ENCODE results near the gene MBD4. TPM values are rescaled to one million over a fixed set of nuclear protein-coding genes. Genes with fewer than 3 reads are reported as not detected.

MBD4 gene
- total RNA-seq, 1 experiment from 2014 or later = 40.1 TPM

DNA sequence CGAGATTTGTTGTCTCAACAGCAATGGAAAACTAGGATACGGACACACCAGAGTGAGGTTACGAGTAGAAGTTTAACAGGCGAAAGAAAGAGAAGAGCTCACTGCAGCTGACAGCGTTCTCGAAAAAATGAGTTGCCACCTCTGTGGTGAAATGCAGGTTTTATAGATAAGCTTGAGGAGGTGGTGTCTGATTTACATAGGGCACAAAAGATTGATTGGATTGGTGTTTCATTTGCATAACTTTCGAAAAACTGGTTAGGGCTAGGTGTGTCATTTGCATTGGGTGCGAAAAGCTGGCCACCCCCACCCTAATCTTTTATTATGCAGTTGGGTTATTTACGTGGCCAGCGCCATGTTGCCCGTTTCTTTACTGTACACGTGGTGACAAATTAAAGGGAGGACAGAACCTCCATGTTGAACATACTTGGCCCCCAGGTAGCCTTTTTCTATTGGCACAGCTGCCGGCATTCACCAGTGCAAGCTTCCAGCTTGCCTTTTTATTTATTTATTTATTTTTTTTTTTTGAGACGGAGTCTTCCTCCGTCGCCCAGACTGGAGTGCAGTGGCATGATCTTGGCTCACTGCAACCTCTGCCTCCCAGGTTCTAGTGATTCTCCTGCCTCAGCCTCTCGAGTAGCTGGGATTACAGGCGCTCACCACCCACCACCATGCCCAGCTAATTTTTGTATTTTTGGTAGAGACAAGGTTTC, 8.6 kb upstream of the MBD4 start:
- H3K79me2 ChIP-seq (ENCODE audit: insufficient read depth, low read length) = no peaks in the 10 kb centered on the region
- H3K18ac ChIP-seq (ENCODE audit: insufficient read length, low read depth, low read length) = peak overlapping the region; percentile 5
- no peaks in the 10 kb centered on the region for H3K23me2 ChIP-seq (ENCODE audit: insufficient read length, low read depth, low read length, poor library complexity, severe bottlenecking)
- peaks cover 35 to 38% of the 10 kb centered on the region in 2 experiments for H3K4me1 Mint-ChIP-seq
- H3K9me3 Mint-ChIP-seq = no peaks in the 10 kb centered on the region
- H2BK120ac ChIP-seq (ENCODE audit: low read depth, low read length, poor library complexity, severe bottlenecking) = no peak overlapping the region
- peak overlapping the region; percentile 3 to 11; a peak in 1 of 5 replicates for H3K4me3 Mint-ChIP-seq
- no peak overlapping the region for H2AFZ ChIP-seq (ENCODE audit: low read length)
- no peaks in the 10 kb centered on the region for H3K27me3 ChIP-seq (ENCODE audit: insufficient read depth, low read length)
- no peak overlapping the region for H3K9ac ChIP-seq (ENCODE audit: extremely low read depth, insufficient read length, low read length)
- H4K5ac ChIP-seq (ENCODE audit: insufficient read length, low read depth, low read length) = no peak overlapping the region
- DNase-seq = peak; percentile 41
- H2BK20ac ChIP-seq (ENCODE audit: low read depth, low read length, poor library complexity, severe bottlenecking) = no peak overlapping the region
- H3T11ph ChIP-seq (ENCODE audit: low read length) = no peak overlapping the region
- H2BK5ac ChIP-seq (ENCODE audit: insufficient read length, low read length) = no peak overlapping the region
- H3K79me1 ChIP-seq (ENCODE audit: insufficient read depth, low read depth, low read length, poor library complexity, severe bottlenecking) = no peaks in the 10 kb centered on the region
- no peaks in the 10 kb centered on the region for H3K27me3 Mint-ChIP-seq (ENCODE audit: low read depth)
- H3K27ac Mint-ChIP-seq = peak overlapping the region; percentile 12 to 96 (median 78)
- H3K9me3 ChIP-seq (ENCODE audit: control insufficient read depth, low read depth, low read length) = no peaks in the 10 kb centered on the region
- peaks cover 4 to 18% (median 8%) of the 10 kb centered on the region in 3 experiments; a peak in 6 of 7 replicates for H3K36me3 Mint-ChIP-seq (ENCODE audit: insufficient read depth in 1 of 3, low read depth in 3 of 3)
- no peak overlapping the region for H3K23ac ChIP-seq (ENCODE audit: insufficient read length, low read depth, low read length)
- peak overlapping the region; percentile 32 for H3K4me2 ChIP-seq (ENCODE audit: insufficient read depth, insufficient read length, low read length)
- no peak overlapping the region; the same call in 1 of the 2 replicates for H3K4ac ChIP-seq (ENCODE audit: low read depth, low read length)
- TF ChIP-seq, protein P1, sequence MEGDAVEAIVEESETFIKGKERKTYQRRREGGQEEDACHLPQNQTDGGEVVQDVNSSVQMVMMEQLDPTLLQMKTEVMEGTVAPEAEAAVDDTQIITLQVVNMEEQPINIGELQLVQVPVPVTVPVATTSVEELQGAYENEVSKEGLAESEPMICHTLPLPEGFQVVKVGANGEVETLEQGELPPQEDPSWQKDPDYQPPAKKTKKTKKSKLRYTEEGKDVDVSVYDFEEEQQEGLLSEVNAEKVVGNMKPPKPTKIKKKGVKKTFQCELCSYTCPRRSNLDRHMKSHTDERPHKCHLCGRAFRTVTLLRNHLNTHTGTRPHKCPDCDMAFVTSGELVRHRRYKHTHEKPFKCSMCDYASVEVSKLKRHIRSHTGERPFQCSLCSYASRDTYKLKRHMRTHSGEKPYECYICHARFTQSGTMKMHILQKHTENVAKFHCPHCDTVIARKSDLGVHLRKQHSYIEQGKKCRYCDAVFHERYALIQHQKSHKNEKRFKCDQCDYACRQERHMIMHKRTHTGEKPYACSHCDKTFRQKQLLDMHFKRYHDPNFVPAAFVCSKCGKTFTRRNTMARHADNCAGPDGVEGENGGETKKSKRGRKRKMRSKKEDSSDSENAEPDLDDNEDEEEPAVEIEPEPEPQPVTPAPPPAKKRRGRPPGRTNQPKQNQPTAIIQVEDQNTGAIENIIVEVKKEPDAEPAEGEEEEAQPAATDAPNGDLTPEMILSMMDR (conservative IDR thresholded peaks at IDR 0.05) = no peak
- H4K20me1 ChIP-seq (ENCODE audit: control insufficient read depth, insufficient read depth, insufficient read length) = no peaks in the 10 kb centered on the region
- no CpG with 5 or more reads among the region's 18 CpGs for WGBS (ENCODE audit: extremely low coverage, insufficient read length, low lambda C conversion rate)
- H2BK15ac ChIP-seq (ENCODE audit: low read depth, low read length) = no peak overlapping the region
- H3K56ac ChIP-seq (ENCODE audit: insufficient read length, low read depth, low read length) = no peak overlapping the region
- H3K4me1 ChIP-seq (ENCODE audit: insufficient read depth, low read length) = peaks cover 3% of the 10 kb centered on the region; the same call in 1 of the 2 replicates
- no peak overlapping the region for H4K91ac ChIP-seq (ENCODE audit: insufficient read length, low read depth, low read length)
- H2AK5ac ChIP-seq (ENCODE audit: insufficient read length, low read length) = no peak overlapping the region
- H4K8ac ChIP-seq (replicated peaks; ENCODE audit: insufficient read length, low read depth, low read length) = no peak overlapping the region
- no peak overlapping the region for H2BK12ac ChIP-seq (ENCODE audit: insufficient read length, low read depth, low read length)
- no peak overlapping the region for H3K27ac ChIP-seq (ENCODE audit: insufficient read length, low read depth, low read length)
- H3K14ac ChIP-seq (ENCODE audit: insufficient read depth, low read length) = peak overlapping the region; percentile 68; the same call in 1 of the 2 replicates

Data from H9 (cell line).